ENCODE data around the gene PDZD8.

PDZD8 gene

GRCh38 chr10:117375360-117376178 is at the start of gene PDZD8:
Gene PDZD8, minus strand, starts transcription at chr10:117375440. Its CDS starts 213 bp downstream, at chr10:117375227.
- DNase-seq: peak; percentile 97

- DNase-seq: no peak
These were observed 48.9 kb upstream of the PDZD8 start for GRCh38 chr10:117424171-117424570.

GRCh38 chr10:117421985-117422384 is 46.7 kb upstream of the PDZD8 start:
- no peak for DNase-seq

- no peak for DNase-seq
These were observed 45.5 kb upstream of the PDZD8 start for GRCh38 chr10:117420768-117421167.

GRCh38 chr10:117419921-117420320 is 44.7 kb upstream of the PDZD8 start:
- DNase-seq: peak; percentile 48

- no peak for DNase-seq
These were observed 43.9 kb upstream of the PDZD8 start for GRCh38 chr10:117419159-117419558.

- DNase-seq: no peak
These were observed 42.9 kb upstream of the PDZD8 start for GRCh38 chr10:117418121-117418520.

- no peak for DNase-seq
These were observed 42.0 kb upstream of the PDZD8 start for GRCh38 chr10:117417196-117417595.

- peak; percentile 23 for DNase-seq
These were observed 38.8 kb upstream of the PDZD8 start for GRCh38 chr10:117413928-117414618.

- no peak for DNase-seq
These were observed 37.3 kb upstream of the PDZD8 start for GRCh38 chr10:117412469-117413010.

GRCh38 chr10:117411479-117412399 is 36.5 kb upstream of the PDZD8 start:
- no peak for DNase-seq

GRCh38 chr10:117410557-117410956 is 35.3 kb upstream of the PDZD8 start:
- no peak for DNase-seq

- DNase-seq: no peak
These were observed 34.5 kb upstream of the PDZD8 start for GRCh38 chr10:117409549-117410305.

GRCh38 chr10:117408436-117409384 is 33.5 kb upstream of the PDZD8 start:
- DNase-seq: no peak

- DNase-seq: no peak
These were observed 30.5 kb upstream of the PDZD8 start for GRCh38 chr10:117405730-117406129.

GRCh38 chr10:117400329-117400728 is 25.1 kb upstream of the PDZD8 start:
- no peak for DNase-seq

- DNase-seq: no peak
These were observed 24.3 kb upstream of the PDZD8 start for GRCh38 chr10:117399341-117400196.

GRCh38 chr10:117398029-117398428 is 22.8 kb upstream of the PDZD8 start:
- no peak for DNase-seq

- no peak for DNase-seq
These were observed 16.4 kb upstream of the PDZD8 start for GRCh38 chr10:117391436-117392205.

Data from suppressor macrophage treated with lipopolysaccharide for 4 hours (primary cell).